IMR-90 (cell line): ENCODE results near the gene UBE2J1. TPM values are rescaled to one million over a fixed set of nuclear protein-coding genes. Genes with fewer than 3 reads are reported as not detected.

ENCODE experiments used
- ATAC-seq: fragments of 200-7000 bp; cut with Tn5 transposase; 2 replicates; pipeline ENCODE4 v1.9.1; 2020; ENCODE audit warnings: low read depth, mild to moderate bottlenecking, moderate library complexity
- BruUV-seq: library from RNA; stranded (reverse); fragments of 400-500 nt; replicated peaks from 2 replicates; lab custom pipeline; 2021; lab: Mats Ljungman, UMichigan
- CTCF ChIA-PET: fragments of 300-600 bp; formaldehyde crosslinking; extraction: SDS; loops from one replicate; lab custom pipeline; 2021; ENCODE audit warnings: antibody characterized with exemption; lab: Yijun Ruan, JAX
- POLR2A ChIA-PET: fragments of 300-600 bp; sonication (Branson Sonifier 250); formaldehyde crosslinking; loops from one replicate; lab custom pipeline; 2022; ENCODE audit warnings: antibody characterized with exemption; ENCODE audit not compliant: unreplicated experiment; lab: Charles Lee
- DNase-seq: peaks from one replicate; pipeline ENCODE4 v3.0.0; 2013
- H2AFZ ChIP-seq: replicated peaks from 2 replicates; pipeline ENCODE3; 2013; ENCODE audit warnings: low read length, mild to moderate bottlenecking; ENCODE audit not compliant: poor library complexity
- H2AK5ac ChIP-seq: 2 replicates; pipeline ENCODE4 v1.6.1; 2013; ENCODE audit warnings: low read depth, low read length, inconsistent platforms
- H2AK9ac ChIP-seq: replicated peaks from 2 replicates; pipeline ENCODE3; 2013; ENCODE audit warnings: mild to moderate bottlenecking, low read depth, low read length, moderate library complexity; ENCODE audit not compliant: poor library complexity
- H2BK120ac ChIP-seq: 2 replicates; pipeline ENCODE4 v1.6.1; 2013; ENCODE audit warnings: low read depth, low read length, inconsistent platforms
- H2BK15ac ChIP-seq: 3 replicates; pipeline ENCODE4 v1.6.1; 2013; ENCODE audit warnings: low read depth, low read length, inconsistent platforms
- H2BK20ac ChIP-seq: 2 replicates; pipeline ENCODE4 v1.6.1; 2013; ENCODE audit warnings: low read depth, mild to moderate bottlenecking, inconsistent platforms, low read length, moderate library complexity
- H2BK5ac ChIP-seq: 2 replicates; pipeline ENCODE4 v1.6.1; 2013; ENCODE audit warnings: mild to moderate bottlenecking, low read depth, low read length, inconsistent platforms; ENCODE audit not compliant: poor library complexity, severe bottlenecking
- H3K14ac ChIP-seq: replicated peaks from 2 replicates; pipeline ENCODE4 v1.6.1; 2013; ENCODE audit warnings: low read depth, low read length, inconsistent platforms
- H3K18ac ChIP-seq: 2 replicates; pipeline ENCODE4 v1.6.1; 2013; ENCODE audit warnings: low read depth, low read length, control low read depth
- H3K23ac ChIP-seq: 2 replicates; pipeline ENCODE4 v1.6.1; 2013; ENCODE audit warnings: low read depth, low read length, inconsistent platforms
- H3K27ac ChIP-seq: 2 replicates; pipeline ENCODE4 v1.5.1; 2013; ENCODE audit warnings: mild to moderate bottlenecking, control low read depth, low read length; ENCODE audit not compliant: insufficient read depth
- H3K27me3 ChIP-seq: 2 replicates; pipeline ENCODE4 v1.6.1; 2013; ENCODE audit warnings: low read length; ENCODE audit not compliant: control insufficient read depth, insufficient read depth
- H3K36me3 ChIP-seq: 2 replicates; pipeline ENCODE4 v1.6.1; 2013; ENCODE audit warnings: low read length, mixed read lengths; ENCODE audit not compliant: control insufficient read depth, insufficient read depth
- H3K4ac ChIP-seq: 2 replicates; pipeline ENCODE4 v1.6.1; 2013; ENCODE audit warnings: low read depth, low read length, inconsistent platforms
- H3K4me1 ChIP-seq: 2 replicates; pipeline ENCODE4 v1.6.1; 2013; ENCODE audit warnings: low read length, mixed read lengths; ENCODE audit not compliant: control insufficient read depth, insufficient read depth
- H3K4me2 ChIP-seq: 2 replicates; pipeline ENCODE4 v1.6.1; 2013; ENCODE audit warnings: low read depth, mild to moderate bottlenecking, control low read depth, low read length, moderate library complexity
- H3K4me3 ChIP-seq: 2 replicates; pipeline ENCODE4 v1.5.1; 2013; ENCODE audit warnings: low read depth, mild to moderate bottlenecking, control low read depth, low read length, moderate library complexity; ENCODE audit not compliant: insufficient read depth
- H3K56ac ChIP-seq: 2 replicates; pipeline ENCODE4 v1.6.1; 2013; ENCODE audit warnings: low read length, inconsistent platforms; ENCODE audit not compliant: insufficient read depth; ENCODE audit errors: extremely low read depth
- H3K79me1 ChIP-seq, 2 experiments: 2 replicates each; pipeline ENCODE4 v1.6.1; 2013; ENCODE audit warnings: low read length in 2 of 2, inconsistent platforms in 1 of 2, low read depth in 1 of 2
- H3K9ac ChIP-seq: 2 replicates; pipeline ENCODE4 v1.6.1; 2013; ENCODE audit warnings: low read depth, low read length, control low read depth
- H3K9me1 ChIP-seq: 2 replicates; pipeline ENCODE4 v1.6.1; 2013; ENCODE audit warnings: low read length, inconsistent platforms; ENCODE audit not compliant: insufficient read depth
- H3K9me3 ChIP-seq: 2 replicates; pipeline ENCODE4 v1.6.1; 2013; ENCODE audit warnings: low read length; ENCODE audit not compliant: control insufficient read depth, insufficient read depth
- H4K20me1 ChIP-seq: 2 replicates; pipeline ENCODE4 v1.6.1; 2013; ENCODE audit warnings: low read length, inconsistent platforms; ENCODE audit not compliant: insufficient read depth
- H4K5ac ChIP-seq: 2 replicates; pipeline ENCODE4 v1.6.1; 2013; ENCODE audit warnings: mild to moderate bottlenecking, low read depth, low read length, control low read depth
- H4K8ac ChIP-seq, 2 experiments: 2 replicates each; pipeline ENCODE4 v1.6.1; 2013; ENCODE audit warnings: low read depth in 2 of 2, low read length in 2 of 2, control low read depth in 1 of 2, inconsistent platforms in 1 of 2
- H4K91ac ChIP-seq: 2 replicates; pipeline ENCODE4 v1.6.1; 2013; ENCODE audit warnings: low read depth, low read length, inconsistent platforms; ENCODE audit not compliant: insufficient read depth
- CEBPB ChIP-seq: IDR thresholded peaks from 2 replicates; pipeline ENCODE4 v1.6.1; 2012; ENCODE audit warnings: low read depth, low read length, improper control_type of control experiment
- CHD1 ChIP-seq: IDR thresholded peaks from 2 replicates; pipeline ENCODE4 v1.6.1; 2012; ENCODE audit warnings: low read depth, low read length, improper control_type of control experiment
- CTCF ChIP-seq: conservative IDR thresholded peaks from 2 replicates; pipeline ENCODE4 v1.5.1; 2012; ENCODE audit warnings: mild to moderate bottlenecking, low read depth, low read length, improper control_type of control experiment
- ELK1 ChIP-seq: fragments of 150-350 bp; IDR thresholded peaks from 2 replicates; pipeline ENCODE4 v1.6.1; 2016; ENCODE audit warnings: low read depth, mild to moderate bottlenecking, low read length, moderate library complexity, borderline replicate concordance
- FOS ChIP-seq: fragments of 150-350 bp; IDR thresholded peaks from 2 replicates; pipeline ENCODE4 v1.6.1; 2016; ENCODE audit warnings: low read depth, low read length
- MAFK ChIP-seq: IDR thresholded peaks from 2 replicates; pipeline ENCODE4 v1.6.1; 2012; ENCODE audit warnings: low read depth, low read length, improper control_type of control experiment
- MXI1 ChIP-seq: IDR thresholded peaks from 2 replicates; pipeline ENCODE4 v1.6.1; 2012; ENCODE audit warnings: low read depth, mild to moderate bottlenecking, low read length, moderate library complexity, borderline replicate concordance
- RAD21 ChIP-seq: IDR thresholded peaks from 2 replicates; pipeline ENCODE4 v1.6.1; 2012; ENCODE audit warnings: low read length, improper control_type of control experiment
- RCOR1 ChIP-seq: IDR thresholded peaks from 2 replicates; pipeline ENCODE4 v1.6.1; 2012; ENCODE audit warnings: mild to moderate bottlenecking, low read length, improper control_type of control experiment; ENCODE audit not compliant: insufficient replicate concordance
- RFX5 ChIP-seq: IDR thresholded peaks from 2 replicates; pipeline ENCODE4 v1.8.0; 2012; ENCODE audit warnings: low read depth, mild to moderate bottlenecking, low read length, moderate library complexity
- SMC3 ChIP-seq: fragments of 150-350 bp; IDR thresholded peaks from 2 replicates; pipeline ENCODE4 v1.6.1; 2016; ENCODE audit warnings: low read depth, mild to moderate bottlenecking, antibody characterized with exemption, low read length, moderate library complexity
- USF2 ChIP-seq: fragments of 150-350 bp; IDR thresholded peaks from 2 replicates; pipeline ENCODE4 v1.6.1; 2017; ENCODE audit warnings: mild to moderate bottlenecking, antibody characterized with exemption, low read length, low read depth
- WGBS, 2 experiments: methylation state at CpG; one replicate each; pipeline versions ENCODE4 v1.1.5 to v1.1.7; 2013; ENCODE audit warnings: missing lambda C conversion rate in 2 of 2; ENCODE audit not compliant: insufficient read length in 1 of 2; ENCODE audit errors: extremely low coverage in 2 of 2; 5-methylcytosine and 5-hydroxymethylcytosine counted together
- dilution Hi-C: fragments of 300-500 bp; cut with HindIII; formaldehyde crosslinking; loops from one replicate; pipeline ENCODE4 v1.14.3; 2018; ENCODE audit warnings: low sequenced_read_pairs; ENCODE audit not compliant: unreplicated experiment
- in situ Hi-C: fragments of 300-500 bp; cut with MboI; formaldehyde crosslinking; loops from 3 replicates; pipeline ENCODE4 v1.14.3; 2019; ENCODE audit warnings: low sequenced_read_pairs, inconsistent platforms, mixed read lengths
- intact Hi-C: fragments of 100-400 bp; cut with micrococcal nuclease; formaldehyde crosslinking; loops from 2 replicates; pipeline ENCODE4 v1.10.0; 2022
- polyA plus RNA-seq, 3 experiments: library from polyadenylated mRNA; depleted of rRNA; stranded (reverse); fragments of >200 nt; gene quantifications; 2 replicates each; pipeline ENCODE4 v1.2.3, GENCODE V29; 2012; ENCODE audit warnings: low replicate concordance in 1 of 3
- total RNA-seq: library from RNA; depleted of rRNA; stranded (reverse); fragments of >200 nt; gene quantifications from 2 replicates; pipeline ENCODE4 v1.2.3, GENCODE V29; 2012

Gene UBE2J1
- total and polyA plus RNA-seq, 2 of the 4 experiments (the other 2 are of a cell fraction), result 20.9 to 35.3 TPM

GRCh38 chr6:89295981-89296380 lies 56.5 kb downstream of the UBE2J1 start:
- Histone ChIP-seq H3K9me3 (no peaks in the 10 kb centered on the region), H2BK5ac (no peak overlapping the region), H3K27ac (no peak overlapping the region), H4K91ac (no peak overlapping the region), H2BK15ac (no peak overlapping the region), H3K4me3 (no peak overlapping the region), H3K4me2 (no peak overlapping the region), H3K9me1 (peaks cover 9% of the 10 kb centered on the region; the same call in 1 of the 2 replicates), H2BK20ac (no peak overlapping the region), H2AFZ (no peak overlapping the region), H3K4ac (no peak overlapping the region), H3K14ac (no peak overlapping the region), H4K20me1 (peaks cover 5% of the 10 kb centered on the region; the same call in 1 of the 2 replicates), H2AK5ac (no peak overlapping the region), H3K79me1 (no peaks in the 10 kb centered on the region), H3K4me1 (peaks cover 9% of the 10 kb centered on the region), H3K56ac (no peak overlapping the region), H3K9ac (no peak overlapping the region), H2AK9ac (no peak overlapping the region), H4K8ac (no peak overlapping the region), H4K5ac (no peak overlapping the region), H3K23ac (no peak overlapping the region), H3K27me3 (peaks cover 22% of the 10 kb centered on the region), H2BK120ac (no peak overlapping the region), H3K18ac (no peak overlapping the region), H3K36me3 (no peaks in the 10 kb centered on the region)
- no peak for ATAC-seq
- intact Hi-C loops, result no loop called here
- dilution Hi-C loops, result no loop called here
- ChIA-PET CTCF (no interaction called here), POLR2A (no interaction called here)
- TF ChIP-seq FOS (no peak), RFX5 (no peak), RCOR1 (no peak), USF2 (no peak), MAFK (no peak), ELK1 (no peak), RAD21 (no peak), CHD1 (no peak), MXI1 (no peak), CEBPB (no peak), SMC3 (no peak), CTCF (no peak)
- no TSS peak for BruUV-seq
- no peak for DNase-seq
- in situ Hi-C loops, result no loop called here
- WGBS, 2 experiments, result no CpG with 5 or more reads among the region's 2 CpGs
